Peyer's patch (tissue), 4 donors: ENCODE measurements around the gene ADAM15. TPM values are rescaled to one million over a fixed set of nuclear protein-coding genes. Genes with fewer than 3 reads are reported as not detected.

Experiments
- DNase-seq, 3 donors: peaks; one replicate each; pipeline ENCODE4 v3.0.0-alpha.2; 2017 to 2019
- H3K27ac ChIP-seq, 4 donors: fragments of 200-600 bp; sonication (generic); one replicate each; pipeline ENCODE4 v1.5.1; 2016 to 2019
- H3K27me3 ChIP-seq, 2 donors: fragments of 200-600 bp; sonication (generic); one replicate each; pipeline ENCODE4 v1.5.1; 2019
- H3K36me3 ChIP-seq, 3 donors: fragments of 200-600 bp; sonication (generic); one replicate each; pipeline ENCODE4 v1.5.1; 2016 to 2019
- H3K4me1 ChIP-seq, 4 donors: fragments of 200-600 bp; sonication (generic); one replicate each; pipeline ENCODE4 v1.5.1; 2016 to 2019
- H3K4me3 ChIP-seq, 4 donors: fragments of 200-600 bp; sonication (generic); 1 replicate in 3 of 4; 2 replicates in 1 of 4; pipeline ENCODE4 v1.5.1; 2016 to 2019; ENCODE audit warnings: mild to moderate bottlenecking in 1 of 4
- H3K9me3 ChIP-seq, 4 donors: fragments of 200-600 bp; sonication (generic); one replicate each; pipeline ENCODE4 v1.5.1; 2016 to 2019; ENCODE audit warnings: mild to moderate bottlenecking in 1 of 4
- POLR2A ChIP-seq, 2 donors: fragments of 450-650 bp; IDR thresholded peaks; one replicate each; pipeline ENCODE4 v1.5.1; 2017; ENCODE audit warnings: antibody characterized with exemption in 2 of 2, mild to moderate bottlenecking in 2 of 2, moderate library complexity in 2 of 2
- total RNA-seq, 4 donors: library from RNA; depleted of rRNA; stranded (reverse); fragments of >200 nt; gene quantifications; one replicate each; pipeline ENCODE4 v1.1.0, GENCODE V29; 2016
- TF ChIP-seq, protein P1 (sequence below), 6 experiments: fragments of 450-650 bp in 4 of 6; fragments of 200-600 bp in 2 of 6; sonication (generic) in 1 of 6; IDR thresholded peaks; one replicate each; pipeline ENCODE4 v1.5.1; 2017 to 2019; ENCODE audit warnings: antibody characterized with exemption in 6 of 6, mild to moderate bottlenecking in 3 of 6, moderate library complexity in 1 of 6

Gene ADAM15
- total RNA-seq, 4 donors from 2014 or later, result 111 to 191 (median 126) TPM

DNA sequence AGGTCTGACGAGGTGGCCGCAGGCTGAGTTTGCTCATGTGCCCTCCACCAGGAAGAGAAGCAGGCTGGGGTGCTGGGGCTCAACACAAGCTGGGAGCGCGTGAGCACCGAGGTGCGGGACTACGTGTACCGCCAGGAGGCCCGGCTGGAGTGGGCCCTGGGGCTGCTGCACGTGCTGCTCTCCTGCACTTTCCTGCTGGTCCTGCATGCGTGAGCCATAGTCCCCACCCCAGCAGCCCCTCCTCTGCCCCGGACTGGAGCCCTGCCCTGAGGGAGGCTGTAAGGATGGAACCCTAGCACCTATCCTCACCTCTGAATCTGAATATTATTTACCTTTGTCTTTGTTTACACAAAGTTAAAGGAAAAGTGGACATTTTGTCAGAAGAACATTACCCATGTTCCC, 7.8 kb upstream of the ADAM15 start:
- Histone ChIP-seq H3K27ac (peak overlapping the region in 3 of 4 donors; percentile 74 to 93 (median 78)), H3K27me3 (no peaks in the 10 kb centered on the region), H3K9me3 (no peaks in the 10 kb centered on the region), H3K4me3 (no peak overlapping the region), H3K4me1 (peaks cover 3 to 31% (median 10%) of the 10 kb centered on the region in 4 donors), H3K36me3 (no peaks in the 10 kb centered on the region)
- DNase-seq, result peak in 2 of 3 donors; percentile 65 to 79
- no peak for TF ChIP-seq POLR2A (IDR thresholded peaks at IDR 0.05)
- TF ChIP-seq, protein P1, sequence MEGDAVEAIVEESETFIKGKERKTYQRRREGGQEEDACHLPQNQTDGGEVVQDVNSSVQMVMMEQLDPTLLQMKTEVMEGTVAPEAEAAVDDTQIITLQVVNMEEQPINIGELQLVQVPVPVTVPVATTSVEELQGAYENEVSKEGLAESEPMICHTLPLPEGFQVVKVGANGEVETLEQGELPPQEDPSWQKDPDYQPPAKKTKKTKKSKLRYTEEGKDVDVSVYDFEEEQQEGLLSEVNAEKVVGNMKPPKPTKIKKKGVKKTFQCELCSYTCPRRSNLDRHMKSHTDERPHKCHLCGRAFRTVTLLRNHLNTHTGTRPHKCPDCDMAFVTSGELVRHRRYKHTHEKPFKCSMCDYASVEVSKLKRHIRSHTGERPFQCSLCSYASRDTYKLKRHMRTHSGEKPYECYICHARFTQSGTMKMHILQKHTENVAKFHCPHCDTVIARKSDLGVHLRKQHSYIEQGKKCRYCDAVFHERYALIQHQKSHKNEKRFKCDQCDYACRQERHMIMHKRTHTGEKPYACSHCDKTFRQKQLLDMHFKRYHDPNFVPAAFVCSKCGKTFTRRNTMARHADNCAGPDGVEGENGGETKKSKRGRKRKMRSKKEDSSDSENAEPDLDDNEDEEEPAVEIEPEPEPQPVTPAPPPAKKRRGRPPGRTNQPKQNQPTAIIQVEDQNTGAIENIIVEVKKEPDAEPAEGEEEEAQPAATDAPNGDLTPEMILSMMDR (IDR thresholded peaks at IDR 0.05), result peak in 2 of 6 experiments; percentile 24 to 25

DNA sequence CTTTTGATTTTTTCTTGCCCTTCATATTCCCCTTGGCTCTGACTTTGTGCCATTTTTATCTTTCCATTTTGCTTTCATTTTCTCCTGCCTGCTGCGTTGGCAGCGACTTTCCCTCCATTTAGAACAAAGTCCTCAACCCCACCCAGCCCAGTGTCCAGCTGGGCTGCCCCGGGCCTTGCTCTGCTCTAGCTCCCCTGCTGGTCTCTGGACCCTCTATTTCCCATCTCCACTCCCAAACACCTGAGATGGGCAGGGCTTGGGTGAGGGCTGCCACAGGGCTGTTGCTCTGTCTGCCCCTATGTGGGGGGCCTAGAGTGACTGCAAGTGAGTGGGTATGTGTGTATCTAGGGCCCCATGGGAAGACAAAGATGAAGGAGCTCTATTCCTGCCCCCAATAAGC, 7.3 kb upstream of the ADAM15 start:
- H3K36me3 ChIP-seq, result no peaks in the 10 kb centered on the region
- H3K4me1 ChIP-seq, result peaks cover 3 to 26% (median 10%) of the 10 kb centered on the region in 4 donors
- TF ChIP-seq, protein P1 (IDR thresholded peaks at IDR 0.05), result peak in 3 of 6 experiments; percentile 23 to 37 (median 27)
- peak; percentile 7 to 52 for TF ChIP-seq POLR2A (IDR thresholded peaks at IDR 0.05)
- H3K4me3 ChIP-seq, result no peak overlapping the region
- H3K27me3 ChIP-seq, result no peaks in the 10 kb centered on the region
- no peaks in the 10 kb centered on the region for H3K9me3 ChIP-seq
- peak overlapping the region in 3 of 4 donors; percentile 74 to 93 (median 78) for H3K27ac ChIP-seq
- DNase-seq, result peak in 2 of 3 donors; percentile 72 to 77

DNA sequence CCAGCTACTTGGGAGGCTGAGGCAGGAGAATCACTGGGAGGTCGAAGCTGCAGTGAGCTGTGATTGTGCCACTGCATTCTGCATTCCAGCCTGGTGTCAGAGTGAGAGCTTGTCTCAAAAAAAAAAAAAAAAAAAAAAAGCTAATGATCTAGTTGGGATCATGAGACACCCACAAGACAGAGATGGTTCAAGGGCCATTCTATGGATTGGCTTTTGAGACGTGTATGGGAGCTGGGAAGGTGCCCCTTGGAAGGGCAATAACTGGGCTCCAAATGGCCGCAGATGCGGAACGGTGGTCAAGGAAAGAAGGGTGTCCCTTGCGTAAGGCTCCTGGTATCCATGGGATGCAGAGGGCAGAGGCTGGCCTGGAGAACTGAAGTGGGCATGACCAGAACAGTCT, 6.8 kb upstream of the ADAM15 start:
- TF ChIP-seq, protein P1 (IDR thresholded peaks at IDR 0.05), result no peak
- TF ChIP-seq POLR2A (IDR thresholded peaks at IDR 0.05), result no peak
- Histone ChIP-seq H3K9me3 (no peaks in the 10 kb centered on the region), H3K27ac (peak overlapping the region in 3 of 4 donors; percentile 74 to 93 (median 78)), H3K4me3 (no peak overlapping the region), H3K36me3 (no peaks in the 10 kb centered on the region), H3K27me3 (no peaks in the 10 kb centered on the region), H3K4me1 (peaks cover 3 to 22% (median 10%) of the 10 kb centered on the region in 4 donors)
- no peak for DNase-seq

DNA sequence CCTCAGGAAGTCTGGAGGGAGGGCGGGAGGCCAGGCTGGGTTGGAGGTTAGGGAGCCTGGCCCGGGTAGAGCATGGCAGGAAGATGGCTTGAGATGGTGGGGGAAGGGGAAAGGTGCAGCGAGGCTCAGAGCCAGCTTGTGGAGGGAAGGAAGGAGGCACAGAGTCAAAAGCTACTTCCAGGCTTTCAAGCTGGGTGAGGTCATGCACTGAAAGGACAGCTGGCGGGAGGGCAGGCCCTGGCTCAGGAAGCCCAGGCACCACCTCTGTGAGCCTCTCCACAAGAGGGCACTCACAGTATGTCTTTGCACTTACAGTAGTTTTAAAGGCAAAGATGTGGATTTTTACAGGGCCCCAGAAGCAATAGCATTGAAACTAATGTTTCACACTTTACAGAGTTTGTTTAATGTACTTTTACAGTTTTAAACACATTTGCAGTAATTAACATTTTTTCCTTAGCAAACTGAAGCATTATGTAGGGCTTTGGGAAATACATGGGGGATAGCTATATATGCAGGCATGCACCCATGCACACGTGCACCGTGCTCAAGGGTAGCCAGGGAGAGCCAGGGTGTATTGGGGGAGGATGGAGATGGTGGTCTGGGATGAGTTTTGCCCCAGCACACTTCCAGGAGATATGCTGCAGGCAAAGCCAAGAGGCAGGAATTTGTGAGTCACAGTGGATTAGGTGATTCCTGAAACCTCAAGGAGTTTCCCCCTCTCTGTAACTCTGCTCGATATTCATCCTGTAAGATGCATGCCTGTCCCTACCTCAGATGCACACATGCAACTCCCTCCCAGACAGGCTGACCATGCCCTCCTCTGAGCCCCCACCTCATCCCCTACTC, 6.1 kb upstream of the ADAM15 start:
- H3K4me1 ChIP-seq, result peaks cover 3 to 28% (median 14%) of the 10 kb centered on the region in 4 donors
- no peak overlapping the region for H3K4me3 ChIP-seq
- TF ChIP-seq, protein P1 (IDR thresholded peaks at IDR 0.05), result peak; percentile 36 to 91 (median 72)
- TF ChIP-seq POLR2A (IDR thresholded peaks at IDR 0.05), result no peak
- peak overlapping the region in 3 of 4 donors; percentile 74 to 93 (median 78) for H3K27ac ChIP-seq
- peak; percentile 59 to 91 (median 81) for DNase-seq
- no peaks in the 10 kb centered on the region for H3K27me3 ChIP-seq
- no peaks in the 10 kb centered on the region for H3K36me3 ChIP-seq
- H3K9me3 ChIP-seq, result no peaks in the 10 kb centered on the region

DNA sequence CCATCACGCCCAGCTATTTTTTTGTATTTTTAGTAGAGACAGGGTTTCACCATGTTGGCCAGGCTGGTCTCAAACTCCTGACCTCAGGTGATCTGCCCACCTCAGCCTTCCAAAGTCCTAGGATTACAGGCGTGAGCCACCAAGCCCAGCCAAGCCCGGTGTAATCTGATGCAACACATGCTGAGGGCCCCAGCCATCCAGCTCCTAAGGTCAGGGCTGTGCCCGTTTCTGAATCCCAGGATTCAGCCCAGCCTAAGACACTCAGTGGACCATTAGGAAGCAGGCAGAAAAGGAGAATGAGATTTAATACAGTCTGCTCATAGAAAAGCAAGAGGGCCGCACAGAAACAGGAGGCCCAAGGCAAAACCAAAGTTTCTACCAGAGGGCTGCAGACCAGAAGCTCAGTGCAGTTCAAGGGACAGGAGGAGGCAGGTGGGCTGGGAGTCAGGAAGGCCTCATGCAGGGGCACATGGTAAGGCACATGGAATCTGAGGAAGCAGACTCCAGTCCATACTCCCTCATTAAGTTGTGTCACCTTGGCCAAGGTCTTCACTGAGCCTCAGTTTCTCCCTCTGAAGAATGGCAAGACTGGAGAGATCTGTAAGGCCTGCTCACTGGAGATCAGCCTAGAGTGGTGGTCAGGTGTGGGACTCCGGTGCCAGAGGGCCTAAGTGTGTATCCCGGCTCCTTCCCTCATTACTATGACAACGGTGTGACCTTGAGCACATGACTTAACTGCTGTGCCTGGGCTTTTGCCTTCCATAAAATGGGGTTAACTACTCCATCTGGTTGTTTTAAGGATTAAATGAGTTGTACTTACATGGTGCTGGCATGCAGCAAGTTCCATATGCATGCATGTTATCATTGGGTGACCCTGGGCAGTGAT, 2.4 kb upstream of the ADAM15 start:
- no peak overlapping the region for H3K4me3 ChIP-seq
- H3K27ac ChIP-seq, result no peak overlapping the region
- TF ChIP-seq POLR2A (IDR thresholded peaks at IDR 0.05), result no peak
- TF ChIP-seq, protein P1 (IDR thresholded peaks at IDR 0.05), result no peak
- no peaks in the 10 kb centered on the region for H3K27me3 ChIP-seq
- peaks cover 0 to 1% (median 0%) of the 10 kb centered on the region in 3 donors for H3K36me3 ChIP-seq
- no peak for DNase-seq
- H3K9me3 ChIP-seq, result no peaks in the 10 kb centered on the region
- peaks cover 9 to 42% (median 15%) of the 10 kb centered on the region in 4 donors for H3K4me1 ChIP-seq
